Measurements from ENCODE around the gene ZSWIM9.
A peak's percentile ranks its signal among the peaks of the same experiment; 100 is the strongest.

The ZSWIM9 gene

GRCh38 chr19:48152551-48152950 is 17.9 kb upstream of the ZSWIM9 start:
- DNase-seq: peak; percentile 67 to 83
- no peak for TF ChIP-seq GATA1 (IDR thresholded peaks at IDR 0.05; ENCODE audit: low read depth, low read length)
- no peak for TF ChIP-seq POLR2A (IDR thresholded peaks at IDR 0.05; ENCODE audit: low read length)

GRCh38 chr19:48154003-48154402 is 16.5 kb upstream of the ZSWIM9 start:
- no peak for TF ChIP-seq GATA1 (IDR thresholded peaks at IDR 0.05; ENCODE audit: low read depth, low read length)
- no peak for TF ChIP-seq POLR2A (IDR thresholded peaks at IDR 0.05; ENCODE audit: low read length)
- no peak for DNase-seq

- DNase-seq: no peak
- no peak for TF ChIP-seq POLR2A (IDR thresholded peaks at IDR 0.05; ENCODE audit: low read length)
Observed at GRCh38 chr19:48158210-48158790, 12.2 kb upstream of the ZSWIM9 start.

GRCh38 chr19:48168689-48169088 is 1.8 kb upstream of the ZSWIM9 start:
- no peak for DNase-seq
- no peak for TF ChIP-seq GATA1 (IDR thresholded peaks at IDR 0.05; ENCODE audit: low read depth, low read length)
- no peak for TF ChIP-seq POLR2A (IDR thresholded peaks at IDR 0.05; ENCODE audit: low read length)

- TF ChIP-seq GATA1 (IDR thresholded peaks at IDR 0.05; ENCODE audit: low read depth, low read length) (no peak), POLR2A (IDR thresholded peaks at IDR 0.05; ENCODE audit: low read length) (no peak)
- DNase-seq: peak; percentile 85 to 93
Observed at GRCh38 chr19:48169578-48169938, 922 bp upstream of the ZSWIM9 start.

- peak in 1 of 2 experiments; percentile 43 for DNase-seq
- TF ChIP-seq POLR2A (IDR thresholded peaks at IDR 0.05; ENCODE audit: low read length) (no peak), GATA1 (IDR thresholded peaks at IDR 0.05; ENCODE audit: low read depth, low read length) (no peak)
Observed at GRCh38 chr19:48170817-48171347, 402 bp downstream of the ZSWIM9 start.

GRCh38 chr19:48171710-48172109 is 1.2 kb downstream of the ZSWIM9 start:
- DNase-seq: no peak
- TF ChIP-seq GATA1 (IDR thresholded peaks at IDR 0.05; ENCODE audit: low read depth, low read length) (no peak), POLR2A (IDR thresholded peaks at IDR 0.05; ENCODE audit: low read length) (no peak)

GRCh38 chr19:48174445-48175030 is 4.1 kb downstream of the ZSWIM9 start:
- no peak for DNase-seq
- TF ChIP-seq POLR2A (IDR thresholded peaks at IDR 0.05; ENCODE audit: low read length) (no peak), GATA1 (IDR thresholded peaks at IDR 0.05; ENCODE audit: low read depth, low read length) (no peak)

GRCh38 chr19:48175578-48175977 is 5.1 kb downstream of the ZSWIM9 start:
- no peak for DNase-seq
- TF ChIP-seq POLR2A (IDR thresholded peaks at IDR 0.05; ENCODE audit: low read length): no peak
- no peak for TF ChIP-seq GATA1 (IDR thresholded peaks at IDR 0.05; ENCODE audit: low read depth, low read length)

GRCh38 chr19:48176226-48176625 is 5.7 kb downstream of the ZSWIM9 start:
- DNase-seq: no peak
- TF ChIP-seq GATA1 (IDR thresholded peaks at IDR 0.05; ENCODE audit: low read depth, low read length) (no peak), POLR2A (IDR thresholded peaks at IDR 0.05; ENCODE audit: low read length) (no peak)

GRCh38 chr19:48181505-48181904 is 11.0 kb downstream of the ZSWIM9 start:
- peak in 1 of 2 experiments; percentile 13 for DNase-seq
- TF ChIP-seq GATA1 (IDR thresholded peaks at IDR 0.05; ENCODE audit: low read depth, low read length) (no peak), POLR2A (IDR thresholded peaks at IDR 0.05; ENCODE audit: low read length) (no peak)

GRCh38 chr19:48182434-48182833 is 12.0 kb downstream of the ZSWIM9 start:
- DNase-seq: no peak
- TF ChIP-seq POLR2A (IDR thresholded peaks at IDR 0.05; ENCODE audit: low read length) (no peak), GATA1 (IDR thresholded peaks at IDR 0.05; ENCODE audit: low read depth, low read length) (no peak)

- no peak for DNase-seq
Observed at GRCh38 chr19:48183356-48183755, 12.9 kb downstream of the ZSWIM9 start.

GRCh38 chr19:48186015-48186414 is 15.5 kb downstream of the ZSWIM9 start:
- TF ChIP-seq GATA1 (IDR thresholded peaks at IDR 0.05; ENCODE audit: low read depth, low read length) (no peak), POLR2A (IDR thresholded peaks at IDR 0.05; ENCODE audit: low read length) (no peak)
- no peak for DNase-seq

More at GRCh38 chr19:48183356-48183755, 12.9 kb downstream of the ZSWIM9 start:
- no peak for TF ChIP-seq GATA1 (IDR thresholded peaks at IDR 0.05; ENCODE audit: low read depth, low read length)
- TF ChIP-seq POLR2A (IDR thresholded peaks at IDR 0.05; ENCODE audit: low read length): no peak

- DNase-seq: no peak
- no peak for TF ChIP-seq GATA1 (IDR thresholded peaks at IDR 0.05; ENCODE audit: low read depth, low read length)
- no peak for TF ChIP-seq POLR2A (IDR thresholded peaks at IDR 0.05; ENCODE audit: low read length)
Observed at GRCh38 chr19:48186541-48186991, 16.1 kb downstream of the ZSWIM9 start.

Data from erythroblast (primary cell).